ENCODE measurements around the gene AP5S1. TPM values are rescaled to one million over a fixed set of nuclear protein-coding genes. Genes with fewer than 3 reads are reported as not detected.
A peak's percentile ranks its signal among the peaks of the same experiment; 100 is the strongest.

Gene AP5S1
- 10.4 and 12.0 TPM in 2 replicates for polyA plus RNA-seq (2014; cell fraction: cytosol; rRNA removed)
- polyA plus RNA-seq (2014; cell fraction: nucleus; rRNA removed) = 5.7 and 6.8 TPM in 2 replicates

- peak; percentile 96 for DNase-seq (ENCODE audit: low spot score)
Observed at GRCh38 chr20:3820048-3820900, at the start of gene AP5S1. TSS of gene AP5S1 (plus strand) at chr20:3820547. CDS start at chr20:3822118, 1,571 bp downstream.

GRCh38 chr20:3771552-3772058 is 48.7 kb upstream of the AP5S1 start:
- DNase-seq (ENCODE audit: low spot score) = no peak

- no peak for DNase-seq (ENCODE audit: low spot score)
Observed at GRCh38 chr20:3775457-3776108, 44.8 kb upstream of the AP5S1 start.

- no peak for DNase-seq (ENCODE audit: low spot score)
Observed at GRCh38 chr20:3777381-3777715, 43.0 kb upstream of the AP5S1 start.

- DNase-seq (ENCODE audit: low spot score) = peak; percentile 68
Observed at GRCh38 chr20:3777716-3778629, 42.4 kb upstream of the AP5S1 start.

- no peak for DNase-seq (ENCODE audit: low spot score)
Observed at GRCh38 chr20:3778976-3779375, 41.4 kb upstream of the AP5S1 start.

- DNase-seq (ENCODE audit: low spot score) = peak; percentile 96
Observed at GRCh38 chr20:3781153-3781910, 39.0 kb upstream of the AP5S1 start, which contains the start of gene SPEF1. TSS of gene SPEF1 (minus strand) at chr20:3781448. CDS start at chr20:3781287, 161 bp downstream.

- DNase-seq (ENCODE audit: low spot score) = no peak
Observed at GRCh38 chr20:3782597-3782996, 37.8 kb upstream of the AP5S1 start.

- DNase-seq (ENCODE audit: low spot score) = no peak
Observed at GRCh38 chr20:3783068-3783489, 37.3 kb upstream of the AP5S1 start.

- DNase-seq (ENCODE audit: low spot score) = no peak
Observed at GRCh38 chr20:3783511-3784195, 36.7 kb upstream of the AP5S1 start.

GRCh38 chr20:3784216-3784853 is 36.0 kb upstream of the AP5S1 start:
- no peak for DNase-seq (ENCODE audit: low spot score)

- no peak for DNase-seq (ENCODE audit: low spot score)
Observed at GRCh38 chr20:3784863-3785239, 35.5 kb upstream of the AP5S1 start.

GRCh38 chr20:3785240-3786125 is 34.9 kb upstream of the AP5S1 start:
- no peak for DNase-seq (ENCODE audit: low spot score)

GRCh38 chr20:3786126-3786484 is 34.2 kb upstream of the AP5S1 start:
- DNase-seq (ENCODE audit: low spot score) = peak; percentile 59

GRCh38 chr20:3786665-3787323 is 33.6 kb upstream of the AP5S1 start, which contains the start of gene CENPB:
TSS of gene CENPB (minus strand) at chr20:3786740. CDS start at chr20:3786483, 257 bp downstream.
- DNase-seq (ENCODE audit: low spot score) = peak; percentile 79

- no peak for DNase-seq (ENCODE audit: low spot score)
Observed at GRCh38 chr20:3787324-3788014, 32.9 kb upstream of the AP5S1 start.

GRCh38 chr20:3788685-3789155 is 31.6 kb upstream of the AP5S1 start:
- no peak for DNase-seq (ENCODE audit: low spot score)
